Transverse colon (tissue), 4 donors: ENCODE data around the gene RBFOX1.

ENCODE experiments used
- CTCF ChIP-seq, 5 experiments: fragments of 200-600 bp in 3 of 5; fragments of 450-650 bp in 2 of 5; sonication (generic) in 3 of 5; IDR thresholded peaks; 1 replicate in 2 of 5; 2 replicates in 3 of 5; pipeline ENCODE4 v1.5.1; 2016 to 2017; ENCODE audit warnings: antibody characterized with exemption in 5 of 5, inconsistent platforms in 3 of 5, mild to moderate bottlenecking in 2 of 5, moderate library complexity in 1 of 5
- POLR2AphosphoS5 ChIP-seq, 3 donors: sonication (generic); formaldehyde crosslinking; IDR thresholded peaks; one replicate each; pipeline ENCODE4 v1.6.1; 2016; ENCODE audit warnings: antibody characterized with exemption in 3 of 3

- TF ChIP-seq CTCF (IDR thresholded peaks at IDR 0.05), result no peak
- TF ChIP-seq POLR2AphosphoS5 (IDR thresholded peaks at IDR 0.05), result no peak
Measured at GRCh38 chr16:7637446-7637845, 304.8 kb downstream of the RBFOX1 start.
